ENCODE data around the gene TAF15. TPM values are rescaled to one million over a fixed set of nuclear protein-coding genes. Genes with fewer than 3 reads are reported as not detected.

The TAF15 gene
- total and polyA plus RNA-seq, 2 of the 13 experiments (the other 11 are each of a cell fraction or from before 2014, with no cell fraction given), result 25.2 to 26.5 TPM

- peak; percentile 47; the same call in 1 of the 2 replicates for TF ChIP-seq ARID5B (CRISPR knock-in tag; IDR thresholded peaks at IDR 0.05)
- peak; percentile 75 for TF ChIP-seq NR2F2 (IDR thresholded peaks at IDR 0.05; ENCODE audit: borderline replicate concordance, low read depth)
- TF ChIP-seq ZNF660 (CRISPR knock-in tag; IDR thresholded peaks at IDR 0.05; ENCODE audit: borderline replicate concordance, low read depth), result no peak
- no peak for TF ChIP-seq E2F5 (CRISPR knock-in tag; conservative IDR thresholded peaks at IDR 0.05)
- TF ChIP-seq SALL1 (CRISPR knock-in tag; IDR thresholded peaks at IDR 0.05), result peak; percentile 85
- no peak for TF ChIP-seq ZNF775 (CRISPR knock-in tag; IDR thresholded peaks at IDR 0.05; ENCODE audit: borderline replicate concordance)
- TF ChIP-seq TBX2 (CRISPR knock-in tag; IDR thresholded peaks at IDR 0.05; ENCODE audit: borderline replicate concordance), result no peak
- TF ChIP-seq ZKSCAN1 (IDR thresholded peaks at IDR 0.05; ENCODE audit: low read length), result no peak
- peak; percentile 56 for TF ChIP-seq SKIL (CRISPR knock-in tag; IDR thresholded peaks at IDR 0.05; ENCODE audit: borderline replicate concordance)
- TF ChIP-seq RAD51 (IDR thresholded peaks at IDR 0.05; ENCODE audit: borderline replicate concordance), result no peak
- peak; percentile 43; the same call in 1 of the 2 replicates for TF ChIP-seq RCOR2 (CRISPR knock-in tag; IDR thresholded peaks at IDR 0.05)
- no peak for TF ChIP-seq TSC22D2 (CRISPR knock-in tag; IDR thresholded peaks at IDR 0.05; ENCODE audit: borderline replicate concordance)
- no peak for TF ChIP-seq SNRNP70 (IDR thresholded peaks at IDR 0.05; ENCODE audit: low read depth, low read length)
- peak; percentile 58; the same call in 1 of the 2 replicates for TF ChIP-seq FOXO1 (CRISPR knock-in tag; IDR thresholded peaks at IDR 0.05)
- no peak for TF ChIP-seq SIX4 (CRISPR knock-in tag; IDR thresholded peaks at IDR 0.05)
- TF ChIP-seq PRPF4 (IDR thresholded peaks at IDR 0.05; ENCODE audit: low read depth, low read length, poor library complexity, severe bottlenecking), result no peak
- no peak for TF ChIP-seq HDAC6 (IDR thresholded peaks at IDR 0.05; ENCODE audit: low read depth, low read length)
- 0 out of 2 replicates have a peak, but pooled peaks have one; percentile 12 for TF ChIP-seq FOXA3 (CRISPR knock-in tag; IDR thresholded peaks at IDR 0.05)
- peak; percentile 26 for TF ChIP-seq HNF4A (CRISPR knock-in tag; IDR thresholded peaks at IDR 0.05)
- TF ChIP-seq HOXA3 (CRISPR knock-in tag; IDR thresholded peaks at IDR 0.05), result peak; percentile 28; the same call in 1 of the 2 replicates
- peak; percentile 42; the same call in 1 of the 2 replicates for TF ChIP-seq ZNF441 (CRISPR knock-in tag; IDR thresholded peaks at IDR 0.05; ENCODE audit: borderline replicate concordance)
- peak in 1 of 2 experiments; percentile 53; a peak in 2 of 4 replicates for TF ChIP-seq EP300 (IDR thresholded peaks at IDR 0.05; ENCODE audit: low read depth in 2 of 2, low read length in 2 of 2)
- no peak for TF ChIP-seq EP300 (CRISPR knock-in tag; IDR thresholded peaks at IDR 0.05; ENCODE audit: borderline replicate concordance)
- no peak for TF ChIP-seq TBL1XR1 (IDR thresholded peaks at IDR 0.05; ENCODE audit: borderline replicate concordance, low read length, partially characterized antibody)
Measured at GRCh38 chr17:35875072-35875799, 66.0 kb downstream of the TAF15 start (continued).

All from HepG2 (cell line).